H1 (cell line): ENCODE data around the gene NSFL1C. TPM values are rescaled to one million over a fixed set of nuclear protein-coding genes. Genes with fewer than 3 reads are reported as not detected.

ENCODE experiments used
- ASH2L ChIP-seq: fragments of 200-600, 300-600 bp; sonication (generic); IDR thresholded peaks from one replicate; pipeline ENCODE4 v1.7.1; 2017; ENCODE audit warnings: low read length
- ATF2 ChIP-seq: IDR thresholded peaks from 2 replicates; pipeline ENCODE4 v1.6.1; 2012; ENCODE audit warnings: low read length, inconsistent platforms
- BACH1 ChIP-seq: IDR thresholded peaks from 2 replicates; pipeline ENCODE4 v1.6.1; 2012; ENCODE audit warnings: low read length, improper control_type of control experiment
- GTF2F1 ChIP-seq: IDR thresholded peaks from 2 replicates; pipeline ENCODE4 v1.6.1; 2012; ENCODE audit warnings: low read depth, low read length, improper control_type of control experiment, borderline replicate concordance
- KDM1A ChIP-seq: fragments of 200-600, 300-600 bp; sonication (generic); IDR thresholded peaks from 2 replicates; pipeline ENCODE4 v1.7.1; 2016; ENCODE audit warnings: mild to moderate bottlenecking, low read length, borderline replicate concordance
- SRF ChIP-seq: IDR thresholded peaks from 2 replicates; pipeline ENCODE4 v1.6.1; 2011; ENCODE audit warnings: mild to moderate bottlenecking, low read depth, low read length, moderate library complexity
- TAF1 ChIP-seq: IDR thresholded peaks from 2 replicates; pipeline ENCODE4 v1.6.1; 2011; ENCODE audit warnings: mild to moderate bottlenecking, low read depth, low read length
- polyA plus RNA-seq, 7 experiments: library from polyadenylated mRNA; depleted of rRNA in 3 of 7; stranded (reverse) in 5 of 7; unstranded in 2 of 7; fragments of >200 nt in 5 of 7; fragments of 200-250 nt in 2 of 7; gene quantifications; 1 replicate in 5 of 7; 2 replicates in 1 of 7; 4 replicates in 1 of 7; pipeline versions ENCODE4 v1.2.1 to v1.2.3, GENCODE V29; 2011 to 2013; ENCODE audit warnings: missing spikeins in 2 of 7, mixed read lengths in 2 of 7
- total RNA-seq: library from RNA; stranded (reverse); fragmentation: NEBNext Ultra II Directional; extraction: Animal tissue kit (Norgen Biotek cat#: 25700); gene quantifications from 2 replicates; pipeline ENCODE4 v1.2.1, GENCODE V29; 2021

The NSFL1C gene
- total and polyA plus RNA-seq, 2 of the 8 experiments (the other 6 are each of a cell fraction or from before 2014, with no cell fraction given), result 21.6 to 98.0 TPM

- no peak for TF ChIP-seq TAF1
- no peak for TF ChIP-seq SRF
- TF ChIP-seq ATF2, result no peak
- TF ChIP-seq GTF2F1, result no peak
- no peak for TF ChIP-seq BACH1
- no peak for TF ChIP-seq KDM1A
- TF ChIP-seq ASH2L, result no peak
These were observed 15.6 kb downstream of the NSFL1C start (continued) for GRCh38 chr20:1450926-1451491.
